GM19043 (cell line): ENCODE measurements around the gene EHMT2.
A peak's percentile ranks its signal among the peaks of the same experiment; 100 is the strongest.
"Not testable (repeated sequence)": the region's sequence is repeated elsewhere in the genome, so short reads cannot be mapped to it uniquely, and the experiment has no call there.

ENCODE experiments used
- ATAC-seq: cut with Tn5 transposase; IDR thresholded peaks from one replicate; pipeline ENCODE4 v1.9.1; 2021; ENCODE audit warnings: low read depth; ENCODE audit not compliant: unreplicated experiment

EHMT2 gene

GRCh38 chr6:31874084-31874670, 23.3 kb downstream of the EHMT2 start:
- no peak for ATAC-seq

GRCh38 chr6:31871046-31871659, 26.3 kb downstream of the EHMT2 start:
- no peak for ATAC-seq

GRCh38 chr6:31870385-31870921, 27.0 kb downstream of the EHMT2 start:
- ATAC-seq = no peak

- no peak for ATAC-seq
These were observed 28.2 kb downstream of the EHMT2 start for GRCh38 chr6:31869343-31869742.

GRCh38 chr6:31868658-31868971, 28.9 kb downstream of the EHMT2 start:
- not testable (repeated sequence) for ATAC-seq

- ATAC-seq = no peak
These were observed 32.0 kb downstream of the EHMT2 start for GRCh38 chr6:31865205-31866118.

GRCh38 chr6:31864818-31865204, 32.7 kb downstream of the EHMT2 start:
- no peak for ATAC-seq

- ATAC-seq = not testable (repeated sequence)
These were observed 33.4 kb downstream of the EHMT2 start for GRCh38 chr6:31864123-31864562.

- ATAC-seq = peak; percentile 87
These were observed 34.9 kb downstream of the EHMT2 start, which contains the start of gene NEU1 for GRCh38 chr6:31862344-31863235. Gene NEU1 (minus strand): TSS chr6:31862821. CDS start chr6:31862776, 45 bp downstream.

- no peak for ATAC-seq
These were observed 35.6 kb downstream of the EHMT2 start for GRCh38 chr6:31861919-31862343.

- ATAC-seq = no peak
These were observed 36.3 kb downstream of the EHMT2 start for GRCh38 chr6:31861150-31861549.

GRCh38 chr6:31860349-31860748, 37.1 kb downstream of the EHMT2 start:
- ATAC-seq = no peak

- ATAC-seq = no peak
These were observed 37.6 kb downstream of the EHMT2 start for GRCh38 chr6:31859923-31860322.

- no peak for ATAC-seq
These were observed 38.8 kb downstream of the EHMT2 start for GRCh38 chr6:31858707-31859106.

- ATAC-seq = not testable (repeated sequence)
These were observed 39.7 kb downstream of the EHMT2 start for GRCh38 chr6:31857774-31858173.

- not testable (repeated sequence) for ATAC-seq
These were observed 45.3 kb downstream of the EHMT2 start for GRCh38 chr6:31851980-31852718.

- no peak for ATAC-seq
These were observed 46.0 kb downstream of the EHMT2 start for GRCh38 chr6:31851485-31851832.

GRCh38 chr6:31850765-31851484, 46.6 kb downstream of the EHMT2 start:
- ATAC-seq = no peak
